ENCODE results near the gene NPIPB4. TPM values are rescaled to one million over a fixed set of nuclear protein-coding genes. Genes with fewer than 3 reads are reported as not detected.
"Not testable (repeated sequence)": the region's sequence is repeated elsewhere in the genome, so short reads cannot be mapped to it uniquely, and the experiment has no call there.

Gene NPIPB4
- total RNA-seq (2021) (343 and 399 TPM in 2 replicates), Bru-seq, nascent RNA (percentile 69 among the genes with signal in this experiment), BruChase-seq, experiment 1, labeled RNA remaining after a 2-hour chase (percentile 89 among the genes with signal in this experiment), BruChase-seq, experiment 2, labeled RNA remaining after a 6-hour chase (percentile 82 among the genes with signal in this experiment)
- long read RNA-seq, partial matches to known transcripts = 2 of 6 reads
- long read RNA-seq, other reads (novel, unspliced or antisense) = 3 of 6 reads

DNA sequence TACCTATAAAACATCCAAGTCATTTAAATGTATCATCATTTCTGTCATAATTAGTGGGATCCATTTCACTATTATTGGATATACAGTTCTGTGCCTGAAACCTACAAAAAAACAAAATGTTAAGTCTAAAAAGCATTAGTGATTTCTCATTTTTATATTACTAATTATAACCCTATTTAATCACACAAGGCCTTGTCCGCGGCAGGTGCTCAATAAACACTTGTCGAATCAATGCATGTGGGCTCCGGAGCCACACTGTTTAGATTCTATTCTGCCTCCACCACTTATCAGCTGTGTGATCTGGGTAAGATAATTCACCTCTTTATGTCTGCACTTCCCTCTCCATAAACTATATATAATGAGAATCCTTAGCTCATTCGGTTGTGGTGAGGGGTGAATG lies at the start of gene NPIPB4:
Gene NPIPB4 (minus strand): TSS at position 101 of the 400 bp plus-strand sequence. CDS start 378 bp downstream, outside the sequence.
- H3K27ac ChIP-seq; H2AFZ ChIP-seq; H3K4me1 ChIP-seq (replicated peaks; ENCODE audit: insufficient read depth); H3K36me3 ChIP-seq (ENCODE audit: low read depth); H4K20me1 ChIP-seq (ENCODE audit: insufficient read depth); H3F3A ChIP-seq (ENCODE audit: insufficient read depth, low read depth); intact Hi-C loops (cut with micrococcal nuclease; ENCODE audit: unreplicated experiment); H3K27me3 ChIP-seq (ENCODE audit: insufficient read depth, low read depth); CTCF ChIA-PET; H3K4me3 ChIP-seq; POLR2A ChIA-PET (ENCODE audit: unreplicated experiment); H3K9me3 ChIP-seq (ENCODE audit: insufficient read depth, low read depth); H3K9me2 ChIP-seq (ENCODE audit: insufficient read depth); DNase-seq; H3K4me2 ChIP-seq; H3K79me2 ChIP-seq (ENCODE audit: low read depth); BruUV-seq (replicated peaks): not testable (repeated sequence)

- H2AFZ ChIP-seq; BruUV-seq (replicated peaks); H3F3A ChIP-seq (ENCODE audit: insufficient read depth, low read depth); H3K4me1 ChIP-seq (replicated peaks; ENCODE audit: insufficient read depth); H3K4me3 ChIP-seq; H3K27ac ChIP-seq; H3K9me3 ChIP-seq (ENCODE audit: insufficient read depth, low read depth); POLR2A ChIA-PET (ENCODE audit: unreplicated experiment); H3K4me2 ChIP-seq; CTCF ChIA-PET; intact Hi-C loops (cut with micrococcal nuclease; ENCODE audit: unreplicated experiment); H3K27me3 ChIP-seq (ENCODE audit: insufficient read depth, low read depth); H3K79me2 ChIP-seq (ENCODE audit: low read depth); DNase-seq; H4K20me1 ChIP-seq (ENCODE audit: insufficient read depth); H3K9me2 ChIP-seq (ENCODE audit: insufficient read depth); H3K36me3 ChIP-seq (ENCODE audit: low read depth): not testable (repeated sequence)
These were observed 41.4 kb upstream of the NPIPB4 start for GRCh38 chr16:21898998-21899397.

DNA sequence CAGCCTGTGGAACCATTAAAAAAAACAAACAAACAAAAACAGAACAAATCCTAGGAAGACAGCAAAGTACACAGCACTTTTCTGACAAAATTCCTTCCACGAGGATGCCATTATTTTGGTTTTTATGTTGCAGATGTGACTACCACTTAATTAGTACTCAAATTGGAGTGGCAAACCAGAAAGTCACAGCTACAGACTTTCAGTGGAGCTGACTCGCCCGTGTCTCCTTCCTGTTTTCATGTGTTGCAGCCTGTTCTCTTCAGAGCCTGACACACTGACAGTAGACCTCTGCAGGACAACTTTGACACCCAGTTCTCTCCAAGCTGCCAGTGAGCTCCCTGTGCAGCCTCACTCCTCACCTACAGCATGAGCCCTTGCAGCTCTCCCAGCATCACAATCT lies 24.4 kb upstream of the NPIPB4 start:
- H3K27me3 ChIP-seq (ENCODE audit: insufficient read depth, low read depth); POLR2A ChIA-PET (ENCODE audit: unreplicated experiment); H3K27ac ChIP-seq; H4K20me1 ChIP-seq (ENCODE audit: insufficient read depth); intact Hi-C loops (cut with micrococcal nuclease; ENCODE audit: unreplicated experiment); H3K79me2 ChIP-seq (ENCODE audit: low read depth); H3K9me3 ChIP-seq (ENCODE audit: insufficient read depth, low read depth); H3K4me1 ChIP-seq (replicated peaks; ENCODE audit: insufficient read depth); H3K9me2 ChIP-seq (ENCODE audit: insufficient read depth); DNase-seq; H3K36me3 ChIP-seq (ENCODE audit: low read depth); H3K4me2 ChIP-seq; BruUV-seq (replicated peaks); H2AFZ ChIP-seq; H3K4me3 ChIP-seq; H3F3A ChIP-seq (ENCODE audit: insufficient read depth, low read depth); CTCF ChIA-PET: not testable (repeated sequence)

DNA sequence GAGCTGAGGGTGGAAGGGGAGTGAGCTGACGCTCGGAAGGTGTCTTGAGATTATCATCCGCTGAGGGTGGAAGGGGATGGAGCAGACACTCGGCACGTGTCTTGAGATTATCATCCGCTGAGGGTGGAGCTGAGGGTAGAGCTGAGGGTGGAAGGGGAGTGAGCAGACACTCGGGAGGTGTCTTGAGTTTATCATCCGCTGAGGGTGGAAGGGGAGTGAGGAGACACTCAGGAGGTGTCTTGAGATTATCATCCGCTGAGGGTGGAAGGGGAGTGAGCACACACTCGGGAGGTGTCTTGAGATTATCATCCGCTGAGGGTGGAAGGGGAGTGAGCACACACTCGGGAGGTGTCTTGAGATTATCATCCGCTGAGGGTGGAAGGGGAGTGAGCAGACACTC lies 20.4 kb downstream of the NPIPB4 start:
- BruUV-seq (replicated peaks); intact Hi-C loops (cut with micrococcal nuclease; ENCODE audit: unreplicated experiment): not testable (repeated sequence)

DNA sequence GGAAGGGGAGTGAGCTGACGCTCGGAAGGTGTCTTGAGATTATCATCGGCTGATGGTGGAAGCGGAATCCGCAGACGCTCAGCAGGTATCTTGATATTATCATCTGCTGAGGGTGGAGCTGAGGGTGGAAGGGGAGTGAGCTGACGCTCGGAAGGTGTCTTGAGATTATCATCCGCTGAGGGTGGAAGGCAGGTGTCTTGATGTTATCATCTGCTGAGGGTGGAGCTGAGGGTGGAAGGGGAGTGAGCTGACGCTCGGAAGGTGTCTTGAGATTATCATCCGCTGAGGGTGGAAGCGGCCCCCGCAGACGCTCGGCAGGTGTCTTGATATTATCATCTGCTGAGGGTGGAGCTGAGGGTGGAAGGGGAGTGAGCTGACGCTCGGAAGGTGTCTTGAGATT lies 21.2 kb downstream of the NPIPB4 start:
- CTCF ChIA-PET; H3K27me3 ChIP-seq (ENCODE audit: insufficient read depth, low read depth): not testable (repeated sequence)

More for the DNA sequence above, 20.4 kb downstream of the NPIPB4 start:
- H3K27me3 ChIP-seq (ENCODE audit: insufficient read depth, low read depth); H4K20me1 ChIP-seq (ENCODE audit: insufficient read depth); H3K9me3 ChIP-seq (ENCODE audit: insufficient read depth, low read depth); POLR2A ChIA-PET (ENCODE audit: unreplicated experiment); H3K36me3 ChIP-seq (ENCODE audit: low read depth); H3K4me3 ChIP-seq; DNase-seq; H3K4me1 ChIP-seq (replicated peaks; ENCODE audit: insufficient read depth); H3F3A ChIP-seq (ENCODE audit: insufficient read depth, low read depth); H3K4me2 ChIP-seq; H2AFZ ChIP-seq; H3K27ac ChIP-seq; H3K79me2 ChIP-seq (ENCODE audit: low read depth); CTCF ChIA-PET; H3K9me2 ChIP-seq (ENCODE audit: insufficient read depth): not testable (repeated sequence)

GRCh38 chr16:21835747-21836146 lies 21.8 kb downstream of the NPIPB4 start:
- H3K27me3 ChIP-seq (ENCODE audit: insufficient read depth, low read depth); DNase-seq; H2AFZ ChIP-seq; POLR2A ChIA-PET (ENCODE audit: unreplicated experiment); CTCF ChIA-PET; H3K4me2 ChIP-seq; H3K4me3 ChIP-seq; H3K9me2 ChIP-seq (ENCODE audit: insufficient read depth); H3K36me3 ChIP-seq (ENCODE audit: low read depth); H3F3A ChIP-seq (ENCODE audit: insufficient read depth, low read depth); H3K4me1 ChIP-seq (replicated peaks; ENCODE audit: insufficient read depth); H3K27ac ChIP-seq; H3K79me2 ChIP-seq (ENCODE audit: low read depth); H4K20me1 ChIP-seq (ENCODE audit: insufficient read depth); H3K9me3 ChIP-seq (ENCODE audit: insufficient read depth, low read depth); intact Hi-C loops (cut with micrococcal nuclease; ENCODE audit: unreplicated experiment); BruUV-seq (replicated peaks): not testable (repeated sequence)

More for the DNA sequence above, 21.2 kb downstream of the NPIPB4 start:
- H4K20me1 ChIP-seq (ENCODE audit: insufficient read depth); H3K9me3 ChIP-seq (ENCODE audit: insufficient read depth, low read depth); H3K4me2 ChIP-seq; POLR2A ChIA-PET (ENCODE audit: unreplicated experiment); H3K36me3 ChIP-seq (ENCODE audit: low read depth); BruUV-seq (replicated peaks); H3K79me2 ChIP-seq (ENCODE audit: low read depth); H3K27ac ChIP-seq; H3K9me2 ChIP-seq (ENCODE audit: insufficient read depth); H2AFZ ChIP-seq; intact Hi-C loops (cut with micrococcal nuclease; ENCODE audit: unreplicated experiment); H3K4me1 ChIP-seq (replicated peaks; ENCODE audit: insufficient read depth); H3K4me3 ChIP-seq; H3F3A ChIP-seq (ENCODE audit: insufficient read depth, low read depth); DNase-seq: not testable (repeated sequence)

DNA sequence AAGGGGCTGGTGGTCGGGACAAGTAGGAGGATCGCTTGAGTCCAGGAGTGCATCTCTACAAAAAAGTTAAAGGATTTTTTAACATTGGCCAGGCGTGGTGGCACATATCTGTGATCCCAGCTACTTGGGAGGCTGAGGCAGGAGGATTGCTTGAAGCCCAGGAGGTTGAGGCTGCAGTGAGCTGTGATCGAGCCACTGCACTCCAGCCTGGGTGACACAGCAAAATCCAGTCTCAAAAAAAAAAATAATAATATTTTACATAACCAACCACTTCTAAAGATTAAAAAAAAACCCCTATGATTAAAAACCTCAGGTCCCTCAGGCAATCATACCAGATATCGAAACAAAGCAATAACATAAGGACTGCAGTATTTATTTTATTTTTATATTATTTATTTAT lies 23.3 kb downstream of the NPIPB4 start:
- H3K9me3 ChIP-seq (ENCODE audit: insufficient read depth, low read depth); POLR2A ChIA-PET (ENCODE audit: unreplicated experiment); H3K36me3 ChIP-seq (ENCODE audit: low read depth); H3K4me1 ChIP-seq (replicated peaks; ENCODE audit: insufficient read depth); H4K20me1 ChIP-seq (ENCODE audit: insufficient read depth); H3K9me2 ChIP-seq (ENCODE audit: insufficient read depth); H3K27ac ChIP-seq; H3K4me3 ChIP-seq; H3F3A ChIP-seq (ENCODE audit: insufficient read depth, low read depth); H3K27me3 ChIP-seq (ENCODE audit: insufficient read depth, low read depth); BruUV-seq (replicated peaks); H3K79me2 ChIP-seq (ENCODE audit: low read depth); H3K4me2 ChIP-seq; CTCF ChIA-PET; DNase-seq; intact Hi-C loops (cut with micrococcal nuclease; ENCODE audit: unreplicated experiment); H2AFZ ChIP-seq: not testable (repeated sequence)
